ENCODE results near the gene HAUS6.
"Not testable (repeated sequence)": the region's sequence is repeated elsewhere in the genome, so short reads cannot be mapped to it uniquely, and the experiment has no call there.

HAUS6 gene

DNA sequence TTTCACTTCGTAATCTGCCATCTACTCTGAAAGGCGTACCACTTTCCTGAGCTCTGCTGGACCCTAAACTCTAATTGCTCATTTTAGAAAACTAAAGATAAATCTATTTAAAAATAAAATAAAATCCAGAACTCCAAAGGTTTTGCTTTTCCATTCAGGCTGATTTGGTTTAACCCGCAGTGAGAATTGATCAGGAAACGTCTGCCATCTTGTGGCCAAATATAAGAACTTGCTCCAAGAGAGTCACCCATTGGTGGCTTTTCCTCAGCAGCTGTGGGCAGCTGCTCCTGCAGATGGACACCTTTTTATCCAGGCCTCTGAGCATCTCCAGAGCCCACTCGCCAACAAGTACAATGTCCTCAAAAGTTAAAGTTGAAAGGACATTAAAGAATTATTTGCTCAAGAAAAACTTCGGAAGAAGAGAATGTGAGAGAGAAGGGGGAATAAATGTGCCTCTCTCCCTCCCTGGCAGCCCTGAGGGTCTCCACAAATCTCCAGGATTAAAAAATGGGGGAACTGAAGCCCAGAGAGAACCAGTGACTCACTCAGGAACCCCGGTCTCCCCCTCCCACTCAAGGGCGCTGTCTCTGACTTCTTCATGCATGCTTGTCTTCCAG is 73.8 kb downstream of the HAUS6 start:
- no peak overlapping the region for H3K27ac ChIP-seq
- CTCF ChIA-PET = interaction anchor here (0.6 to 3.7 kb wide), 10 partner anchors 12 to 1496 kb away, joined by 3 to 22 read pairs (median 4); no protein-coding TSS in a partner anchor
- TF ChIP-seq, protein P1, sequence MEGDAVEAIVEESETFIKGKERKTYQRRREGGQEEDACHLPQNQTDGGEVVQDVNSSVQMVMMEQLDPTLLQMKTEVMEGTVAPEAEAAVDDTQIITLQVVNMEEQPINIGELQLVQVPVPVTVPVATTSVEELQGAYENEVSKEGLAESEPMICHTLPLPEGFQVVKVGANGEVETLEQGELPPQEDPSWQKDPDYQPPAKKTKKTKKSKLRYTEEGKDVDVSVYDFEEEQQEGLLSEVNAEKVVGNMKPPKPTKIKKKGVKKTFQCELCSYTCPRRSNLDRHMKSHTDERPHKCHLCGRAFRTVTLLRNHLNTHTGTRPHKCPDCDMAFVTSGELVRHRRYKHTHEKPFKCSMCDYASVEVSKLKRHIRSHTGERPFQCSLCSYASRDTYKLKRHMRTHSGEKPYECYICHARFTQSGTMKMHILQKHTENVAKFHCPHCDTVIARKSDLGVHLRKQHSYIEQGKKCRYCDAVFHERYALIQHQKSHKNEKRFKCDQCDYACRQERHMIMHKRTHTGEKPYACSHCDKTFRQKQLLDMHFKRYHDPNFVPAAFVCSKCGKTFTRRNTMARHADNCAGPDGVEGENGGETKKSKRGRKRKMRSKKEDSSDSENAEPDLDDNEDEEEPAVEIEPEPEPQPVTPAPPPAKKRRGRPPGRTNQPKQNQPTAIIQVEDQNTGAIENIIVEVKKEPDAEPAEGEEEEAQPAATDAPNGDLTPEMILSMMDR (conservative IDR thresholded peaks at IDR 0.05; ENCODE audit: low read depth) = peak; percentile 90
- DNase-seq (ENCODE audit: low spot score) = peak; percentile 84
- POLR2A ChIA-PET (ENCODE audit: low non-redundant PET) = no interaction called here

- CTCF ChIA-PET = interaction anchor here (0.5 to 3.7 kb wide), 4 partner anchors 320 to 1217 kb away, joined by 3 to 22 read pairs (median 4); no protein-coding TSS in a partner anchor
- no peak for DNase-seq (ENCODE audit: low spot score)
- TF ChIP-seq, protein P1 (conservative IDR thresholded peaks at IDR 0.05; ENCODE audit: low read depth) = no peak
- H3K27ac ChIP-seq = no peak overlapping the region
- POLR2A ChIA-PET (ENCODE audit: low non-redundant PET) = no interaction called here
Measured at GRCh38 chr9:19027825-19028224, 74.9 kb downstream of the HAUS6 start.

- no peak overlapping the region for H3K27ac ChIP-seq
- CTCF ChIA-PET = interaction anchor here (0.6 to 3.7 kb wide), 3 partner anchors 148 to 771 kb away, joined by 3 to 22 read pairs (median 3); no protein-coding TSS in a partner anchor
- DNase-seq (ENCODE audit: low spot score) = no peak
- POLR2A ChIA-PET (ENCODE audit: low non-redundant PET) = no interaction called here
- TF ChIP-seq, protein P1 (conservative IDR thresholded peaks at IDR 0.05; ENCODE audit: low read depth) = no peak
Measured at GRCh38 chr9:19026375-19026774, 76.3 kb downstream of the HAUS6 start.

GRCh38 chr9:19023078-19023477 is 79.6 kb downstream of the HAUS6 start:
- TF ChIP-seq, protein P1 (conservative IDR thresholded peaks at IDR 0.05; ENCODE audit: low read depth) = no peak
- no peak for DNase-seq (ENCODE audit: low spot score)
- CTCF ChIA-PET = no interaction called here
- POLR2A ChIA-PET (ENCODE audit: low non-redundant PET) = no interaction called here
- no peak overlapping the region for H3K27ac ChIP-seq

DNA sequence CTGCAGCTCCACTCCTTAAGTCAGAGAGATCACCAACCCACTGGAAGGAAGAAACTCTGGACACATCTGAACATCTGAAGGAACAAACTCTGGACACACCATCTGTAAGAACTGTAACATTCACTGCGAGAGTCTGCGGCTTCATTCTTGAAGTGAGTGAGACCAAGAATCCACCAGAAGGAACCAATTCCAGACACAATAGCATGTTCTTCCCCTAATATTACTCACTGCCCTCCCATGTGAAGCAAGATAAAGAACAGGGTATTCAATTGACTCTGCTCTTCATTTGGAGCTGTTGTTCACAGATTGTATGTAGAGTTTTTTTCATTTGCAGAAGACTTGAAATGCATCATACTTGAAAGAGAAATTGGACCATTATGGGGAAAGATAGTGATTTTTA is 80.5 kb downstream of the HAUS6 start:
- POLR2A ChIA-PET (ENCODE audit: low non-redundant PET) = interaction anchor here (0.6 kb wide), 1 partner anchor 96 kb away, joined by 4 read pairs; no protein-coding TSS in a partner anchor

DNA sequence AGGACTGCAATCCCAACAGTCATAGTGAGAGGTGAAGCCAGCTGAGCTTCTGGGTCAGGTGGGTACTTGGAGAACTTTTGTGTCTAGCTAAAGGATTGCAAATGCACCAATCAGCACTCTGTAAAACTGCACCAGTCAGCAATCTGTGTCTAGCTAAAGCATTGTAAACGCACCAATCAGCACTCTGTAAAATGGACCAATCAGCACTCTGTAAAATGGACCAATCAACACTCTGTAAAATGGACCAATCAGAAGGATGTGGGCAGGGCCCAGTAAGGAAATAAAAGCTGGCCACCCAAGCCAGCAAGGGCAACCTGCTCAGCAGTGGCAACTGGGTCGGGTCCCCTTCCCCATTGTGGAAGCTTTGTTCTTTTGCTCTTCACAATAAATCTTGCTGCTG is 81.1 kb downstream of the HAUS6 start:
- H3K27ac ChIP-seq; CTCF ChIA-PET; DNase-seq (ENCODE audit: low spot score): not testable (repeated sequence)
- POLR2A ChIA-PET (ENCODE audit: low non-redundant PET) = interaction anchor here (0.6 kb wide), 1 partner anchor 95 kb away, joined by 4 read pairs; no protein-coding TSS in a partner anchor

More for the DNA sequence above, 80.5 kb downstream of the HAUS6 start:
- CTCF ChIA-PET = interaction anchor here (0.6 kb wide), 1 partner anchor 249 kb away, joined by 3 read pairs; no protein-coding TSS in a partner anchor
- DNase-seq (ENCODE audit: low spot score) = no peak
- TF ChIP-seq, protein P1 (conservative IDR thresholded peaks at IDR 0.05; ENCODE audit: low read depth) = no peak
- no peak overlapping the region for H3K27ac ChIP-seq

GRCh38 chr9:19020886-19021455 is 81.7 kb downstream of the HAUS6 start:
- no peak for DNase-seq (ENCODE audit: low spot score)
- no peak overlapping the region for H3K27ac ChIP-seq
- ChIA-PET POLR2A (ENCODE audit: low non-redundant PET) (no interaction called here), CTCF (no interaction called here)
- TF ChIP-seq, protein P1 (conservative IDR thresholded peaks at IDR 0.05; ENCODE audit: low read depth) = no peak

Data from RWPE1 (cell line).